Stimulated activated CD8-positive, alpha-beta memory T cell treated with anti-CD3 and anti-CD28 coated beads, Interleukin-2, amount 100 ng/mL, for 1 hour (primary cell): ENCODE data around the gene TRAPPC3.

Experiments
- DNase-seq, 2 donors: peaks; one replicate each; pipeline ENCODE4 v3.0.0-alpha.2; 2020; ENCODE audit warnings: low read depth in 2 of 2

Gene TRAPPC3

GRCh38 chr1:36100376-36100775 lies 48.9 kb downstream of the TRAPPC3 start:
- no peak for DNase-seq

GRCh38 chr1:36099681-36100341 lies 49.5 kb downstream of the TRAPPC3 start:
- DNase-seq, result peak; percentile 51 to 62

GRCh38 chr1:36098650-36099365 lies 50.5 kb downstream of the TRAPPC3 start:
- DNase-seq, result no peak

- DNase-seq, result no peak
Measured at GRCh38 chr1:36097693-36098585, 51.3 kb downstream of the TRAPPC3 start.

DNA sequence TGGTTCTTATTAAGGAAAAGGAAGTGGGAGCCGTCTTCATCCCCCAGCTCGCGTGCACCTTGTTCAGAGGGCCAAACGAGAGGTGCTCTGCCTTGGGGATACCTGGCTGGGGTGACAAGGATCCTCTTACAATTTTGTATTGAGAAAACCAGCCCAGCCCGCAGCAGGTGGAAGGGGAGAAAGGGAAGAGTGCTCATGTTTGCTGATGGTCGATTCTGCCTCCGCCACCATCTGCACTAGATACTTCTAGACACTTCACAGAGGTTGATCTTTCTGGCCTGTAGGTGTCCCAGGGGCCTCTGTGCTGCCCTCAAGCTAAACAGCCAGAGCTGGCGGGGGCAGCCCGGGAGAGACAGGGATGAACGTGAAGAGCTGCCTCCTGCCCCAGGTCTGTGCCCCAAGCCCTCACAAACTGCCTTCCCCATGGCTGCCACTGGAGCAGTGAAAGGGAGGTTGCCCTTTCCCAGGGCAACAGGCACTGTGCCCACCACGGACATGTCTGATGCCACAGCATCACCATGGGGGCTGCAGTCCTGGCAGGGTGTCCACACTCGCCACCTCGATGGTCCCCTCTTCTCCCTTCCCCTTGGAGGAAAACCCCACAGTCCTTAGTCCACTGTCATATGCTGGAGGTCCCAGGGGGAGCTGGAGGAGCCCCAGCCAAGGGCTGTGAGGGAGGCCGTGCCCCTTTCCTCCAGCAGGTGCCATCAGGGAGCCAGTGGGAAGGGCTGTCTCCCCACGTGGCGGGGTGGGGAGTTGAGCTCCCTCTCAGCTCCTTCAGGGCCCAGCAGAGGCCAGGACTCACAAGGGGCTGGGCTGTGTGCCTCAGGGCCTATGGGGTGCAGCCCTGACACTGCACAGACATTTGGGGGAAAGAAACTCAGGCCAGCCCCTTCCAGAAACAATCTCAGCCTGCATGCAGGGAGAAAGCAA lies 52.5 kb downstream of the TRAPPC3 start:
- DNase-seq, result no peak

DNA sequence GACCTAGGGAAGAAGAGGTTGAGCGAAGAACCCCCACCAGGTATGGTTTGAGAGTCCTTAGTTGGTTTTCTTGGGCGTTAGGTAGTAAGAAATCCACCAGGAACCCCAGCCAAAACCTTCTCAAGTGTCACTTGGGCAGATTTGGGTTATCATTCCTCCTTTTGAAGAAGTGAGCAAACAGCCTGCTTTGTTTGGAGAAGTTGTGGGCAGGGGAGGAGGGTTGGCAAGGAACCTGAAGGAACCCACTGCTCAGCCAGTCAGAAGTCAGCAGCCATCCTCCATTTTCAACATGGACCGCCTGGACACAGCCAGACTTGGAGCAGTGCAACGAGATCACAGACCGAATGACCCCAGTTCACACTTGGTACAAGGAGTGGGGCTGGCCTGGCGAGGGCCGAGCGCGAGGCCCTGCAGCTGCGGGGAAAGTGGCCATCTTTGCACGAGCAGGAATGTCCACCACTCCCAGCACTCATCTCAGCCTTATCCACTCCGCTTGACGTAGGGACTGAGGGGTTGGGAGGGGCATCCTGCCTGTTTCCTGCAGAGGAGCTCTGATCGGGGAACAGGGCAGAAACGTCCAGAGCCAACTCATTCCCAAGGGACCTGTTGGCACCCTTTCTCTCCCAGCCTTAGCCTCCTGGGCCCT lies 53.4 kb downstream of the TRAPPC3 start:
- no peak for DNase-seq

DNA sequence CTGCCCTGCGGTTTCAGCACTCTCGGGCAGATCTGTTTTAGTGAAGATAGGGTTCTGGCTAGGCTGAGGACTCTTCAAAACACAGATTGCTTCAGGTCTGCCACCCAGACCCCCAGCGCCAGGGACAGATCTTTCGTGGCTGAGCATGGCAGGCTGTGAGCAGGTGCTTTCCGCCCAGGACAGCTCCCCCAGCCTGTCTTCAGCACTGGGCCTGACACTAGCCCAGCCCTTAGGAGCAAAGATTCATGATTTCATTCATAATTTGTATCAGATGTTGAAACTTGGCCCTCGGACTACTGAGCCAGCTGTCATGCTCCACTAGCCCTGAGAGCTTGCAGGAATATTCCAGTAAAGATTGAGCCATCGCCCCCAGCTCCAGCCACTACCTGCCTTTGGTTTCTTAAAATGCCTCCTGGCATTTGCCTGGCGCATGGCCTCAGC lies 54.6 kb downstream of the TRAPPC3 start:
- no peak for DNase-seq

GRCh38 chr1:36093929-36094328 lies 55.4 kb downstream of the TRAPPC3 start:
- no peak for DNase-seq

GRCh38 chr1:36093226-36093625 lies 56.1 kb downstream of the TRAPPC3 start:
- no peak for DNase-seq

DNA sequence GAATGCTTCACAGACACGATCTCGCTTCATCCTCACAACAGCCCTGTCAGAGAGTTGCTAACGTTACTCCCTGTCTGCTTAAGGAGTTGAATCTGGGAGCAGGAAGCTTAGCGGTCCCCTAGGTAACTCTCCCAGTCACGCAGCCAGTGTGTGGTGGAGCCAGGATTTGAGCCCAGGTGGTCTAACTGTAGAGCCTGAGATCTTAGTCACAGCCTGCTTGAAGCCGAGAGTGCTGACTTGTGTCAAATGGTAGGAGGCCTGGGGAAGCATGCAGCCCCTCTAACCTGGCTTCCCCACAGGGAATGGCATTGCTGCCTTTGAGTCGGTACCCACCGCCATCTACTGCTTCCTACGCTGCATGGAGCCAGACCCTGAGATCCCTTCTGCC lies 56.5 kb downstream of the TRAPPC3 start:
- no peak for DNase-seq

DNA sequence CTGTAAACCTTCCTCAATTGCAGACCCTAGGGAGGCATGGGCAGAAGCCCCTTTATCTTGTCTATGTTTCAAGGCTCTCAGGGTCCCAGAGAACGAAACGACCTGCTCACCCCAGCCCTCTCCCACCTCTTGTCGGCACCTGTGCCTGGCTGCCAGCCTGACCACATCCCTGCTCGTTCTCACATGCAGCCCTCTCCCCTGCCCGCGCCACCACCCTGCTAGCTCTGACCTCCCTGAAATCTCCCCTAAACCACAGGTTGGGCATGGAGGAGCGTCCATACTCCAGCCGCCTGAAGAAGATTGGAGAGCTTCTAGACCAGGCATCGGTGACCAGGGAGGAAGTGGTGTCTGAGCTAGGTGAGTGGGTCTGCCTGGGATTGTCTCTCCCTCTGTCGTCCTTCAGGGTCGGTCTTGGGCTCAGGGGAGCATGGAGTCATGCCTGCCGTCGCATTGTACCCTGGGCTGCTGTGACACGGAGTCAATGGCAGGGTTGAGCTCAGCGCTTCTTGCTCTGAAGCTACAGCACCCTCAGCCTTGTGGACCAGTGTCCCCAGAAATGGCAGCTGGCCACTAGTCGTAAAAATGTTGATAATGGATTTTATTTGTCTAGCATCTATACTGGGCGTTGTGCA lies 57.0 kb downstream of the TRAPPC3 start:
- no peak for DNase-seq

DNA sequence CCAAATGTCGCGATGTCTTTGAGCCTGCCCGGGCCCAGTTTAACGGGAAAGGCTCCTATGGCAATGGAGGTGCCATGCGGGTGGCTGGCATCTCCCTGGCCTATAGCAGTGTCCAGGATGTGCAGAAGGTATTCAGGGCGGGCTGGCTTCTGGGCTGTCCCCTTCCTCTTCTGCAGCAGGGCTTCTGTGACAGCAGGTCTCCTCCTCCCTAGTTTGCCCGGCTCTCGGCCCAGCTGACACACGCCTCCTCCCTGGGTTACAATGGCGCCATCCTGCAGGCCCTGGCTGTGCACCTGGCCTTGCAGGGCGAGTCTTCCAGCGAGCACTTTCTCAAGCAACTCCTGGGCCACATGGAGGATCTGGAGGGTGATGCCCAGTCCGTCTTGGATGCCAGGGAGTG lies 57.6 kb downstream of the TRAPPC3 start:
- DNase-seq, result no peak

DNA sequence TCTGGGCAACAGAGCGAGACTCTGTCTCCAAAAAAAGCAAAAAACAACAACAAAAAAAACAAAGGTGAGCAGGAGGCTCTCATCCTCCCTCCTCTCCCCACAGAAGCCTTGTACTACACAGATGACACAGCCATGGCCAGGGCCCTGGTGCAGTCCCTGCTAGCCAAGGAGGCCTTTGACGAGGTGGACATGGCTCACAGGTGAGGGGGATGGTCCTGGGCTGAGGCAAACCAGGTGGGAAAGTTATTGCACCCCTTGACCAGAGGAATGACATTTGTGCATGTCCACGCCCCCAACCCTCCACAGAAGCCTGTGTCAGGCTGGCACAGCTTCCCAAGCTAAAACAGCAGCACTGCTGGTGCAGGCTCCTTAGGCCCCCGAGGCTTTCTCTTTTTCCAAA lies 58.1 kb downstream of the TRAPPC3 start:
- no peak for DNase-seq

GRCh38 chr1:36089393-36090121 lies 59.7 kb downstream of the TRAPPC3 start:
- no peak for DNase-seq

DNA sequence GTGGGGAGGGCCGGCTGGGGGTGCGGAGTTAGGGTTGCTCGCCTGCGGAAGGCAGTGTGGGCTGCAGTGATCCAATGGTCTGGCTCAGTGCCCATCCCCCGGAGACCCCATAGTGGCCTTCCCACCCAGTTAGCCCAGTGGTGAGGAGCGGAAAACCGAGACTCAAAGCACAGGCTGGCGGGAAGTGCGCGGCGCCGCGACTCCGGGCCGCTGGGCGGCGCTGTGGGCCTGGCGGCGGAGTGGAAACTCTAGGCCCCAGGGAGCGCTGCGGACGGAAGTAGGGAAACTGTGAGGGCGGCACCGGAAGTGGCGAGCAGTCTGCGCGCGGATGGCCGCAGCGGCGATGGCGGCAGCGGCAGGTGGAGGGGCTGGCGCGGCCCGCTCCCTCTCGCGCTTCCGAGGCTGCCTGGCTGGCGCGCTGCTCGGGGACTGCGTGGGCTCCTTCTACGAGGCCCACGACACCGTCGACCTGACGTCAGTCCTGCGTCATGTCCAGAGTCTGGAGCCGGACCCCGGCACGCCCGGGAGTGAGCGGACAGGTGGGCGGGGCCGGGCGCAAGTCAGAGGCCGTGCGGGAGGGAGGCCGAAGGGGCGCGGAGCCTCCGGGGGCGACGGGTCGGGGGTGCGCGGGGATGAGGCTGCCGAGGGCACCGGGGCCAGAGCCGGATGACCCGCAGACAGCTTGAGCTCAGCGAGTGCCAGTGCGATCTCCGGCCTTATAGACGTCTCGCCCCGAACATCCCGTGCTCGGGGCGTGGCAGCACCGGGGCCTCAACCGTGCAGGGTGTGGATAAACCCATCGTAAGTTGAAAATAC lies 60.5 kb downstream of the TRAPPC3 start, which contains the start of gene ADPRS:
Gene ADPRS (plus strand): TSS at position 316 of the 816 bp plus-strand sequence. CDS start 13 bp downstream, at position 329.
- DNase-seq, result peak; percentile 85

DNA sequence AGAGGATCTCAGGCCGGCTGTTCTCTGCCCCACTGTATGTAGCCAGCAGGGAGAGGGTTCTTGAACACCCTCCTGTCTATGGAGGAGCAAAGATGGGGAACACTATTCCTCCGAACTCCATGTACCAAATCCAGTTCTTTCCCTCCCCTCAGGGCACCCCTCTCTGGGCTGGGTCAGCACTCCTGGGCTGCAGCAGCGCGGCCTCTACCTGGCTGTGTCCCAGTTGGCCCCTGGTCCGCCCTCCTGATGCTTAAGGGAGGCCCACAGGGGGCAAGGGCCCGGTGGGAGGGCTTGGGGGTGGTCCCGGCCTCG lies 61.1 kb downstream of the TRAPPC3 start:
- no peak for DNase-seq

GRCh38 chr1:36087233-36088123 lies 61.8 kb downstream of the TRAPPC3 start:
- DNase-seq, result no peak
